Renal pelvis (tissue), 4 donors: Measurements from ENCODE around the gene CTIF. TPM values are rescaled to one million over a fixed set of nuclear protein-coding genes. Genes with fewer than 3 reads are reported as not detected.

Source experiments
- DNase-seq: peaks from one replicate; pipeline ENCODE4 v3.0.0-alpha.2; 2013
- polyA plus RNA-seq, 3 donors: library from polyadenylated mRNA; unstranded; fragments of 120-200 nt; gene quantifications; one replicate each; pipeline ENCODE4 v1.2.1, GENCODE V29; 2013; ENCODE audit not compliant: insufficient read length in 3 of 3

The CTIF gene
- polyA plus RNA-seq, 3 donors = 21.1 to 23.7 (median 22.9) TPM

DNA sequence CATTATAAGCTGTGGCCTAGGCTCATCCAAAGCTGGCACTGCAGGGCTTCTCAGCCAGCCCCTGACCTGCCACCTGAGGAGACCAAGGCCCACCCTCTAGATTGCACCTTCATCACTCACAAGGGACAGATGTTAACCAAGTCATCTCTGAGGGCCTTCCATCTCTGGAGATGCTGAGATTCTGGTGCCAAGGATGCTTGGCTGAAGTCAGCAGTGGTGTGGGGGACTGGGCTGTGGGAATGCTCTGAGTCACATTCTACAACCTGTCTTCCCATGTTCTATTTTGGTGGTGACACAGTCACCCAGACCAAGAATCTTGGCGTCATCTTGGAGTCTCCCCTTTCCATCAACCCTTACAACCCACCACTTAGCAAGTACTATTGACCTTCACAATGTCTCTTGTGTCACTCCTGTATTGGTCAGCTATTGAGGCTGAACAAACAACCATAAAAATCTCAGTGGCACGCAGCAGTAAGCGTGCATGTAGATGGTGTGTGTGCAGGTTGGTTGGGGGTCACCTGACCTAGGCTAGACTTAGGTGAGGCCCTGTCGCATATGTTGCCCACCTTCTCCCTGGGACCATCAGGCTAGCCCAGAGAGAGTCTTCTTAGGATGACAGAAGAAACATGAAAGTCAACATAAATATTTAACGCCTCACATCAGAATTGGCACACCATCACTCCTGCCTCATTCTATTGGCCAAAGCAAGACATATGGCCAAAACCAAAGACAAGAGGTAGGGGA lies 276.9 kb downstream of the CTIF start:
- no peak for DNase-seq

DNA sequence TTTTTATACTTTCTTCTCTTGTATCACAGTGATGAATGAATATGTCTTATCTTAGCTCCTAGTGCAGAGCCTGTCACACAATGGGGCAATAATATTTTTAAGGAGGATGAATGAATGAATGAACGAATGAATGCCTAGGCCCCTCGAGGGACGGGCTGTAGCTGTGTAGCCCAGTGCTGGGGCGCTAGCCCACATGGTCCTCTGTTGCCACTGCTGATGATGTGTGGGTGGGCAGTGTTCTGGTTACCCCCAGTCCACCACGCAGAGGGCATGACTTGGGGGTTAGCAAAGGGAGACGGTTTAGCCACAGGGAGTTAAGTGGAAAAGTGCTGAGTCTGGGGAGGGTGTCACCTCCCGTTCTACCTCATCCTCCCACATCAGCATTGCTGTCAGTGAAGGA lies 277.7 kb downstream of the CTIF start:
- no peak for DNase-seq

DNA sequence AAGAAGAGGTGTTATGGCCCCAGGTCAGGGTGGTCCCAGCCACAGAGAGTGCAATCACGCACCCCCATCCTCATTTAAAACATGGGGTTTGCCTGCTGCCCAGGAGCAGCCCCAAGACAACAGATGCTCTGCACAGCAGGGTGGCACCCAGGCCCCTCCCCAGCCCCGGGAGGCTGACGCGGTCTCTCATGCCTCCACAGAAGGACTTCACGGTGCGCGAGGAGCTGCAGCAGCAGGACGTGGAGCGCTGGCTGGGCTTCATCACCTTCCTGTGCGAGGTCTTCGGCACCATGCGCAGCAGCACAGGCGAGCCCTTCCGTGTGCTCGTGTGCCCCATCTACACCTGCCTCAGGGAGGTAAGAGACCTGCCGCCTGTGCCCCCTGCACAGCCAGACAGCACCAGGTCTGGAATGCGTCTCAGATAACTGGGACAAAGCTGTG lies 278.2 kb downstream of the CTIF start:
- DNase-seq = no peak

DNA sequence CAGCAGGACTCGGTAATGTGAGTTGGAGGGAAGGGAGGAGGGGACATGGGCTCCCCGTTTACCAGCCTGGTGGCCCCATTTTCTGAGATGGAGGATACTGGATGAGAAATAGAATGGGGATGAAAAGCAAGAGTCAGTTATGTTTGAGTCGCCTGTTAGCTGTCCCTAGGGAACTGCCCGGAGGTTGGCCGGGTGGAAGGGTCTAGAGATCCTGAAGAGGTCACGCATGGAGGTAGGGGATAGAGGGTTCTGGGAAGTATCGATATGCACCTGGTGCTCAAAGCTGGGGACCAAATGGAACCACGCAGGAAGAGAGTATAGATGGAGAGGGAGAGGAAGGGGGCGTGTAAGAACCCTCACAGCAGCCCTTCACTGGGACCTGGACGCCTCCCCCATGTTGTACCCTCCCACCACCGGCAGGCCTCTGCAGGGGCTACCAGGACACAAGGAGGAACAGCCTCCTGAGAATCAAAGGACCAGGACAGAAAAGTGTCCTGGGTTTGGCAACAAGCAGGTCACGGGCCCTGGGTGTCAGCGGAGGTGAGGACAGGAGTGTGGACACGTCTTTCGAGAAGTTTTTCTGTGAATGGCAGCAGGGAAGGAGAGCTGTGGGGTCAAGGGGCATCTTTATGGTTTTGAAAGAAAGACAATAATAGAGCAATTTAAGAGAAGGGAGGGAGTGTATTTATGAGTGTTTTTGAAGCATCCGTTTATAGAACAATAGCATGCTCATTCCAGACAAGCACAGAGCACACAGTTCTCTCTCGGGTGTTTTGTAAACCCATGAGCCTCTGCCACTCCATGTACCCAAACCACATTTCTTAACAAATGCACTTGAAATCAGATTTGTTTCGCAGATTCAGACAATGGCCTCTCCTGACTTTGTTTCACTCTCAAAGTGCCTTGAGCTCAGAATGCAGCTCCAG lies 279.8 kb downstream of the CTIF start:
- DNase-seq = no peak

DNA sequence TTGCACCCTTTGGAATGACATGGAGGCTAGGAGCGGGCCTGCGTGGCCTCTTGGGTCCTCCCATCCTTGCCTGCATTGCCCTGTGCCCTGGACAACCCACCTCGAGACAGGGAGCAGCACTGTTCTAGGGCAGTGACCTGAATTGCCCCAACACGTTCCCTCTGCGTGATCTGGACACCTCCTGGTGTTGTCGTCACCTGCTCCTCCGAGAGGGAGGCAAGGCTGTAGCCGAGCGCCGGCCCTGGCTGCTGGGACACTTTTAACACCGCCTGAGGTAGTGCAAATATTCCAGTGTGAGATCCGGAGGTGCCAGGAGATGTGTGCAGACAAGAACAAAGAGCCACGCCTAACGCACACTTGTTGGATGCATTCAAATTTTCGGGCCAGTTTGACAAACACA lies 280.4 kb downstream of the CTIF start:
- DNase-seq = no peak

DNA sequence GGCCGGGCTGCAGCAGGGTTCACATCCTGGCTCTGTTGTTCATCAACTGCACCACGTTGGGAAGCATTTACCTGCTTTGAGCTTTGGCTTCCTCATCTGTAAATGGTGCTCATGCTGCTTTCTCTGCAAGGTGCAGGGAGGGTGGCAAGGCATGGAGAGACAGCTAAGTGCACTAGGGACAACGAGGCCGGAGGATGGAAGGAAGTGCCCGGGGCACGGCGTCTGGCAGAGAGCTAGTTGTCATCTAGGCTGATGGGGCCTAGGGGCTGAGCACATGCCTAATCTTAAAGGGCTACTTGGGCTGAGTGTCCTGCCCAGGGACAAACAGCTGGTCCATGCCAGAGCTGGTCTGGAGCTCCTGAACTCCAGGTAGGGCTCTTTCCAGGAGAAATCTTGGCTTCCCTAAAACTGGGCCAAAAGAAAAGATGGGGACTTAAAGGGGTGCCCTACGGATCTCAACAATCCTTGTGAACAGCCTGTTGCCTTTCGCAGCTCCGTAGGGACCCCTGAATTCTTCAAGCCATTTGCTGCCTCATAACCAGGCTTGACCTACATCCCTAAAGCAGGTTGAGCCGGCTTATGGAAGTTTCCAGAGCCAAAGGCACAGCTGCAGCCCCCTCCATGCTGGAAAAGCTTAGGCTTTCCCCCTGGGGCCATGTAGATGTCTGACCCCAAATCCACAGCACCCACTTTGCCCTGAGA lies 281.1 kb downstream of the CTIF start:
- no peak for DNase-seq

DNA sequence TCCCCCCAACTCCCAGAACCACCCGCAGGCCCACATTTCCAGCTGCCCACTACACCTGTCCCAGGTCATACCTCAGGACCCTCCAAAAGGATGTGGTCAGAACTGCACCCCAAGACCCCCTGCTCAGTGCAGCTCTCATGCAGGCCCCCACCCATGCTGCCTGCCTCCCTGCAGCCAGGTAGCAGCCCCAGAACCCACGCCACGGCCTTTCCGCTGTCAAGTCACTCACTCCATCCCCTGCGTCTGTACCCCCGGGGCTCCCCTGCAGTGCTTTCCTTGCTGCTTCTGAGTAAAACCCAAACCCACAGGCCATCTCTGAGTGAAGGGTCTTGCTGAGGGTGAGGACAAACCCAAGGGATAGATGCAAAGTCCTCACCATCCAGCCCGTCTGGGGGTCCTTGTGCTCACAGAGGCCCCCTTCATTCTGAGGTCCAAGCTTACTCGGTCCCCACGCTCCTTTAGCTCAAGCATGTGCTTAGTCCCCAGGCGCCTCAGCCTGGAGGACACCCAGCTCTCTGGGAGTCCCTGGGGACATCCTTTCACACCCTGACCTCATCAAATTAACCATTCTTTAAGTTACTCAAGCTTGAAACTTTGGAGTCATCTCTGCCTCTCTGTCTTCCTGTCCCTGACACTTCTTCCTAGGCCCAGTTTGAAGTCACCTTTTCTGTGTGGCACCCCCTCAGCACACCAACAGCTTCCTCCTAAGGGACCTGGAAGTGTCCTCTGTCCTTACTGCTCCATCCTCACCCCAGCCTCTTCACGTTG lies 281.8 kb downstream of the CTIF start:
- DNase-seq = no peak

DNA sequence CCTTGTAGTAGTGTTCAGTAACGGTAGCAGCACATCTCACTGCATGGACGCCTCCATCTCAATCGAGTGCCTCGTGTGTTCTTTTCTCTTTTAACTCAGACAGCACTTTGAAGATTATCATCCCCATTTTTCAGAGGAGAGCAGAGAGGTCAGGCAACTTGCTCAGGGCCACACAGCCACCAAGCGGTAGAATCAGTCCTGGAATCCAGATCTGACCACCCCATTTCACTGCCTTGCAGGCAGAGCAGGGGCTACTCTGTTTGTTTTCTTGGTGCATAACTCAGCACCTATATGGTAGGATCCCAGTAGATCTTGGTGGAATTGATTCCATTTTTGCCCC lies 282.4 kb downstream of the CTIF start:
- DNase-seq = no peak

DNA sequence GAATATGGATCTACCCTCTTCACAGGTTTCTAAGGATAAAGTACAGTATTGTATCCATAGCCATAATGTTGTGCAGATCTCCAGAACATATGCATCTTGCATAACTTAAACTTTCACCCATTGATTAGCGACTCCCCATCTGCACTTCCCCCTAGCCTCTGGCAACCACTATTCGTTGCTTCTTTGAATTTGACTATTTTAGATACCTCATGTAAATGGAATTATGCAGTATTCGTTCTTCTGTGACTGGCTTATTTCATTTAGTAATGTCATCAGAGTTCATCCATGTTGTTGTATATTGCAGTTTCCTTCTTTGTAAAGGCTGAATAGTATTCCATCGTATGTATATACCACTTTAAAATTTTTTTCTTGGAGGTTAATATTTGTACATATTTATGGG lies 283.0 kb downstream of the CTIF start:
- no peak for DNase-seq

DNA sequence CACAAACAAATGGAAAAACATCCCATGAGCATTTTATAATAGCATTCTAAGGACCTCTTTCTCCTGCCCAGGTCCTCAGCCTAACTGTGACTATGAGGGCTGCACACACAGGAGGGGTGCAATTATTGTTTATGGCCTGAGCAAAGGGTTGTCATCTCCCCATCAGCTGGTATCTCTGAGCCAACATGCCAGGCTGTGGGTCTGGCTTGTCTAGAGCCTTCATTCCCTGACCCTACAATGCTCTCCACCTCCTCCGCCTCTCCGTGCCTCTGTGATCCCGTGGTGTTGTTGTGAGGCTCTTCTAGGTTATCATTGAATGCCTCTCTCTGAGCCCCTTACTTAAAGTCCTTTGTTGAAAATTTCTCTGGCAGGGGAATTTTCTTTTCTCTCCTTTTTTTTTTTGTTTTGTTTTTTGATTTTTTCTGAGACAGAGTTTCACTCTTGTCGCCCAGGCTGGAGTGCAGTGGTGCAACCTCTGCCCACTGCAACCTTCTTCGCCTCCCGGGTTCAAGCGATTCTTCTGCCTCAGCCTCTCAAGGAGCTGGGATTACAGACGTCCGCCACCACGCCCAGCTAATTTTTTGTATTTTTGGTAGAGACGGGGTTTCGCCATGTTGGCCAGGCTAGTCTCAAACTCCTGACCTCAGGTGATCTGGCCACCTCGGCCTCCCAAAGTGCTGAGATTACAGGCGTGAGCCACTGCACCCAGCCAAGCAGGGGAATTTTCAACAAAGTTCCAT lies 285.6 kb downstream of the CTIF start:
- no peak for DNase-seq

DNA sequence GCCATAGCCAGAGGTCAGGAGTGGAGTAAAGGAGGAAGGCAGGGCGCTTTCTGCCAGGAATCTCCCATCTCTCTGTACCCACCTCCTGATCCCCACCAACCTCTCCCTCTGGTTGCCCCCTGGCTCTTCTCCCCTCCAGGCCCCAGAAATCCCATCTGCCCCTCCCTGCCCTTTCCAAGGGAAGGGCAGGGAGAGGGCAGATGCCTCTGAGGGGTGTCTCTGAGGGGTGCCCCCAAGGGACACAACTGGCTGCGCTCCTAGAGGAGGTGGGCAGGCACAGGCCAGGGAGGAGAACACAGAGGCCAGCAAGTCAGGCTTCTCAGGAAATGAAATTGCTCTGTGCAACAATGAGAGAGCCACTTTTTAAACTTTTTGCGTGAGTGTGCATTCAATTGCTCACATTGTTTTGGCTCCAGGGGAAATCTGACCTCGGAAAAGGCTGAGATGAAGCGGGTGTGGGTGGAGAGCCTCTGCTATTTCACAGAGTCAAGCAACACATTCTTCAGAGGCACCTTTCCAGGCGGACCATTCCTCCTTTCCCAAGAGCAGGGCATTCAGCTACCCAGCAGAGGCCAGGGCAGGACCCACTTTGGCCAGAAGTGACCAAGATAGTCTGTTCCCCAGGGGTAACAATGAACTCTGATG lies 286.4 kb downstream of the CTIF start:
- peak; percentile 58 for DNase-seq

DNA sequence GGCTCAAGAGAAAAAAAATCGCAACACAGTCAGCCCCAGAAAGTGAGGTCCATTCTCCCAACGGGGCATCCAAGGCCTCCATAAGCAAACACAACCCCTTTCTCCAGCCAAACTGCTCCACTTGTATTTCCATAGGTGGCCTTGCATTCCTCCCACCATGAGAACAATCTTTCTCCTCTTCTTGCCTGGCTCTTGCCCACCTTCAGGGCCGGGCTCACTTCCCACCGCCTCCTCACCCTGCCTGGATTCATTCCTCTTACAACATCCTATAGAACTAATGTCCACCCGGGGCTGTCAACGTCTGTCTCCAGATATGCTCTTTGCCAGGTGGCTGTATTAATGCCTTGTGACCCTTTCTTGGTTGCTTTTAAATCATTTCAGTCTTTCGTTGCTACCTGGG lies 287.4 kb downstream of the CTIF start:
- DNase-seq = no peak

DNA sequence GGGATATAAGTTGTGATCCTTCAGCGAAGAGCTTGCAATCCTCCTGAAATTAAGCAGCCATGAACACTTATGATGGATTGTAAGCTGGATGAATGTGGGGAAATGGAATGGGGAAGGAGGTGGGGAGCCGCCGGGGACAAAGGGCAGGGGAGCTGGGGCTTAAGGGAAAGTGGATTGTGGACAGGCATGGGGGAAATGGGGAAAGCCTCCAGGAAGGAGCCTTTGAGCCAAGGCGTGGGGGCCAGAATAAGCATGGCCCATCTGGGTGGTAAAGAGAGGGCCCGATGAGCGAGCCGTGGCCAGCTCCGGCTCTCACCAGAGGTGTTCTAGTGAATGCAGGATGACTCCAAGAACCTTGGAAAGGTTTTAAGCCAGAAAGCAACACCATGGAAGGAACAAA lies 288.0 kb downstream of the CTIF start:
- DNase-seq = no peak

DNA sequence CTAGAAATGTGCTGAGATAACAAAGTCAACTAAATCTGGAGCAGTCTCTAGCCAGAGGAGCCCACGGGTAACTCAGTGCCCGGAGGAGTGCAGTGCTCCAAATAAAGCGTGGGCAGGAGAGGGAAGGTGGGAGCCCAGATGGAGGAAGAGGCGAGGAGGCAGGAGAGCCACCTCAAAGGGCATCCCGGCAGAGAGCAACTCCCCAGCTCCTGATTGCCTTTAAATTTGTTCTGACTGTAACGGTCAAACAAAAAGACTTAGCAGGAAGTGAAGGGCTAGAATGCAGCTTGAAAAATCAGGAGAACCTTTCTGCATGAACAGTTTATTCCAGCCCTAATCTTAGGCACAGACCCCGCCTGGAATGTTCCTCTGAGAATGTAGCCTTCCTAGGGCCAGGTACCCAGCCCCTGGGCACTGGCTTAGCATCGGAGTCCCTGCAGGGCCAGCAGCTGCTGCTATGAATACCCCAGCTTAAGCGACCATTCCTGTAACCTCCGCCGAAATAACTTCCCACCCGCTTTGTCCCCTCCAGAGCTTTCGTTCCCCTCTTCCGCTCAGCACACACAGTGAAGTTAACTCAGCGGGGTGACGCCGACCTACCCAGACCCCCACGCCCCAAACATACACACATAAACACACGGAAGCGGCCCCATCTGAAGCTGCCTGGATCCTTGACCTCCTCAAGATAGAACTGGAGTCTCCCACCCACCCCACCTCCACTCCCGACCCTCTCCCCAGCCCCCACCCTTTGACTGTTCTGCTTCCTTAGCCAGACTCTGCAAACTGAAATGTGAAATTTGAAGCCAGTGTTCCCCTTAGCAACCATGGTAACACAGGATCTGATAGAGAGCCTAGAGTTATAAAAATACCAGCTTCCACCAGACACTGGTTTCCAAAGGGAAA lies 288.7 kb downstream of the CTIF start:
- peak; percentile 93 for DNase-seq

DNA sequence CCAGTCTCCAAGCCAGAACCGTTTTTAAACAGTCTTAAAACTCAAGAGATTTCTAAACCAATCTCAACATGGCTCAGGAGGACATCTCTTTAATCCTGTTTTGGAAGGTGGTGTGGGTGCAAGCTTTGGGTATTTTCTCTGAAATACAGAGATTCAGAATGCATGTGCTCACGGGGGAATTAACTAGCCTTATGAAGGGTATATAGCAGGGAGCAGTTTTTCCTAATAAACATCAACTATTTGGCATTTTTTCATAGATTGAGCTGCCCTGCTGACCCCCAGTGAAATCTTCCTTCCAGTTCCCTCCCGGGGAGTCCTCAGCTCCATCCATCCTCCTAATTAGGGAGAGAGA lies 289.3 kb downstream of the CTIF start:
- DNase-seq = no peak

DNA sequence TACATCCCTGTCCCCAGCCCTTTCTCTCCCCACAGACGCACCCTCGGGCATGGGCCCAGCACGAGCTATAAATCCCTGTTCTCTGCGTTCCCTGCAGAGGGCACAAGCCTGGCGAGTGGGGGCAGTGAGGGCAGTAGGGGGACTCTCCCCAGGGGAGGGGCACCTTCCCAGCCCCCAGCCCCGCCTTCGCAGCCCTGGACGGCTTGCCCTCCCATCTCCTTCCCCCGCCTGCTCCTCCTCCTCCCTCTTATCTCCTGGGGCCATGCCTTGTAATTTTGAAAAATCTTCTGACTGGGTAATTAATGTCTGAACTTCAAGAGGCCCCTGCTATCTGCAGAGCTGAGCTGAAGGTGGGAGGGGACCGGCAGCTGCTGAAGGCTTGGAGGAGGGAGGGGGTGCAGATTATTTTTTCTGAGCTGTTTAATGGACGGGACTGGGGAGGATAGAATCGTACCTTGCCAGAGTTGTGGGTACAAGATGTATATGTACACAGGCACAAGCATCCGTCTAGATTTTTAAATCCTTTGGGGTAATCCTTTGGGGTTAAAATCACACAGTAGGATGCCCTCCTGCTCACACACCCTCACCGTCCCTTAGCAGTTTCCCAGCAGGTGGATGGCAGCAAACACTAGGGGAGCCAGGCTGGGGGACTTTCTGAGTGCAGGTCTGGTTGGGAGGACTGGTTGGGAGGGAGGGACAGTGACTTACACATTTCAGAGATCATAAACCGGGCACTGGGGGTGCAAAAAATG lies 290.0 kb downstream of the CTIF start:
- peak; percentile 64 for DNase-seq

DNA sequence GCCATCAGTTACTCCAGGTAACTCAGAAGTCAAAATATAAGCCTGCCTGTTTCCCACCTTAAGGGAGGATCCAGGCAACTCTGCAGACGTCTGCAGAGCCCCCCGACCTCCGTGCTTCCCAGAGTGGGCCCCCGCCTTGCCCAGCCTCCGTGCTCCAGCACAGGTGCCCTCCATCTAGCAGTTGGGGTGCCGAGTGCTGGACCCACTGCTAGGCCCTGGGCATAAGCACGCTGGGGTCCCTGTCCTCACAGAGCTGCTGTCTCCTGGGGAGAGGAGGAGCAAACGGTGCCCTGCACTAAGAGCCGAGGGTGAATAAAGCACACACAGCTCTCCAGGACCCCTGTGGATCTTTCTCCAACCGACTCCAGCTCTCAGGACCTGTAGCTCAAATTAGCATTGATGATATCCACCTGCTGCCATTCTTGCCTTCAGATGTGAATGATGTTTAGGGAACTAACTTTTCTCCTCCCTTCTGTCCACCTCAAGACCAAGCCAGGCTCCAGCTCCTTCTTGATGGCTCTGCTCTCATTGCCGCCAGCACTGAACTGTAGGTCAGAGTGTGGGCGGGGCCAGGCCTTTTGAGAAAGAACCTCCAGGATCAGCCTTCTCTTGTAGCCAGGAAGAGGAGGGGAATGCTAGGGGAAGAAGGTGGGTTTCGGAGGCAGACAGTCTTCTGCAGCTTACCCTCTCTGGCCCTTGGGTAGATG lies 290.8 kb downstream of the CTIF start:
- DNase-seq = peak; percentile 67

DNA sequence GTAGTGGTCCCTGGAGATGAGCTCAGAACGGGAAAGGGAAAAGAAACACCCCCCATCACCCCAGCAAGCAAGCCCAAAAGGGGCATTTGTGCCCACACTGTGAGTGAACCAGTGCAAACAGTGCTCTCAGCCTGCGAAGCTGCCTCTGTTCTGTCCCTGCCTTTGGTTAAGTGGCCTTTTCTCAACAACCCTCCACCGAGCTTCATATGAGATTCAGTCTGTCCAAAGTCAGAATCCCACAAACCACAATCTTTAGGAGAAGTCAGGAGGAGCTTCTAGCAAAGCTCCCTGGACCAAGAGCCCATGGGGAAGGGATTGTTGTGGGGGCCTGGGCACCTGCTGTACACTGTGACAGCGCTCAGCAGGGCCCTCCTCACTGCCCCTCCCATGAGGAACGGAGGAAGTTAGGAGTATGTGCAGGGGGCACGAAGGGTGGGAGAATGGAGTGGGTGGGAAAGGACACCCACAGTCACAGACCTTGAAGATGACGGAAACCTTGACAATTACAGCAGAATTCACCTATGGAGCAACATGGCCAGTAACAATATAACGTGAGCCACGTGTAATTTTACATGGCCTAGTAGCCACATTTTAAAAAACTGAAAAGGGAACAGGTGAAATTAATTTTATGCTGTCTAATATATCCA lies 292.4 kb downstream of the CTIF start:
- no peak for DNase-seq
